ENCODE results near the gene HNRNPLL.

- TF ChIP-seq CTCF (IDR thresholded peaks at IDR 0.05) (no peak), ZFX (IDR thresholded peaks at IDR 0.05; ENCODE audit: borderline replicate concordance) (no peak)
Observed at GRCh38 chr2:38608755-38609154, 6.0 kb upstream of the HNRNPLL start.
